ENCODE data around the gene ATXN1. TPM values are rescaled to one million over a fixed set of nuclear protein-coding genes. Genes with fewer than 3 reads are reported as not detected.

The ATXN1 gene
- total RNA-seq, 1 experiment from 2014 or later = 16.5 TPM

GRCh38 chr6:16493112-16493511 lies 268.1 kb downstream of the ATXN1 start:
- H3K27me3 Mint-ChIP-seq (ENCODE audit: insufficient read depth, unreplicated experiment) = no peaks in the 10 kb centered on the region
- no peak overlapping the region for H3K4me3 Mint-ChIP-seq (ENCODE audit: unreplicated experiment)
- POLR2A ChIA-PET = no interaction called here
- no peaks in the 10 kb centered on the region for H3K9me3 Mint-ChIP-seq (ENCODE audit: unreplicated experiment)
- no peak for DNase-seq (ENCODE audit: unreplicated experiment)
- intact Hi-C loops (cut with micrococcal nuclease) = no loop called here
- CTCF ChIA-PET = interaction anchor here (0.7 to 1.5 kb wide), 3 partner anchors 9 to 272 kb away, joined by 4 to 6 read pairs (median 6); no protein-coding TSS in a partner anchor
- no peak for TF ChIP-seq CTCF (IDR thresholded peaks at IDR 0.05; ENCODE audit: unreplicated experiment)
- no peak overlapping the region for H3K27ac Mint-ChIP-seq (ENCODE audit: low read depth, unreplicated experiment)
- H3K36me3 Mint-ChIP-seq (ENCODE audit: insufficient read depth, unreplicated experiment) = no peaks in the 10 kb centered on the region
- H3K4me1 Mint-ChIP-seq (ENCODE audit: insufficient read depth, unreplicated experiment) = peaks cover 15% of the 10 kb centered on the region
- BruUV-seq (replicated peaks) = no TSS peak

GRCh38 chr6:16491666-16492313 lies 269.5 kb downstream of the ATXN1 start:
- CTCF ChIA-PET = no interaction called here
- no peak overlapping the region for H3K27ac Mint-ChIP-seq (ENCODE audit: low read depth, unreplicated experiment)
- BruUV-seq (replicated peaks) = no TSS peak

DNA sequence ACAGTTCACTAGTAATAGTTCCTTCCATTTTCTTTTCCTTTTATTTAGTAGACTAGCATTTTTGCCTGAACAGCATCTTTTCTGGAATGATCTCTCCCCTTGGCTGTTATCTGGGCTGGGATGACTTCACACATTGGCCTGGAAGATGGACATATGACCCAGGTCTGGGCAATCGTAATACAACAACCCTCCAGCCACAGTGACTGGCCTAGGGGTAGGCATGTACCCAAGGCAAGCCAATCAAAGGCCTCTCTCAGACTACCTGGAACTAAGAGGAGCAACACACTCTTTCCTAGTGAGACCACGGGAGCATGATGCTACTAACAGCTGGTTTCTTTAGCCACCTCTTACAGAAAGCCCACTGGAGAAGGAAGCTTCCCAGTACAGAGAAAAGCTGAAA lies 270.6 kb downstream of the ATXN1 start:
- no peaks in the 10 kb centered on the region for H3K36me3 Mint-ChIP-seq (ENCODE audit: insufficient read depth, unreplicated experiment)
- H3K27me3 Mint-ChIP-seq (ENCODE audit: insufficient read depth, unreplicated experiment) = no peaks in the 10 kb centered on the region
- no peak for TF ChIP-seq CTCF (IDR thresholded peaks at IDR 0.05; ENCODE audit: unreplicated experiment)
- no peak overlapping the region for H3K27ac Mint-ChIP-seq (ENCODE audit: low read depth, unreplicated experiment)
- intact Hi-C loops (cut with micrococcal nuclease) = no loop called here
- BruUV-seq (replicated peaks) = no TSS peak
- no peak overlapping the region for H3K4me3 Mint-ChIP-seq (ENCODE audit: unreplicated experiment)
- ChIA-PET CTCF (interaction anchor here (0.6 to 1.4 kb wide), 3 partner anchors 20 to 883 kb away, joined by 3 to 4 read pairs (median 4); no protein-coding TSS in a partner anchor), POLR2A (no interaction called here)
- H3K9me3 Mint-ChIP-seq (ENCODE audit: unreplicated experiment) = no peaks in the 10 kb centered on the region
- no peak for DNase-seq (ENCODE audit: unreplicated experiment)
- peaks cover 8% of the 10 kb centered on the region for H3K4me1 Mint-ChIP-seq (ENCODE audit: insufficient read depth, unreplicated experiment)

More at GRCh38 chr6:16491666-16492313, 269.5 kb downstream of the ATXN1 start:
- TF ChIP-seq CTCF (IDR thresholded peaks at IDR 0.05; ENCODE audit: unreplicated experiment) = no peak
- no peaks in the 10 kb centered on the region for H3K36me3 Mint-ChIP-seq (ENCODE audit: insufficient read depth, unreplicated experiment)
- no peaks in the 10 kb centered on the region for H3K27me3 Mint-ChIP-seq (ENCODE audit: insufficient read depth, unreplicated experiment)
- H3K4me1 Mint-ChIP-seq (ENCODE audit: insufficient read depth, unreplicated experiment) = peaks cover 8% of the 10 kb centered on the region
- no peak overlapping the region for H3K4me3 Mint-ChIP-seq (ENCODE audit: unreplicated experiment)
- DNase-seq (ENCODE audit: unreplicated experiment) = no peak
- intact Hi-C loops (cut with micrococcal nuclease) = no loop called here
- no peaks in the 10 kb centered on the region for H3K9me3 Mint-ChIP-seq (ENCODE audit: unreplicated experiment)
- POLR2A ChIA-PET = no interaction called here

GRCh38 chr6:16488813-16489212 lies 272.4 kb downstream of the ATXN1 start:
- intact Hi-C loops (cut with micrococcal nuclease) = no loop called here
- no peak for DNase-seq (ENCODE audit: unreplicated experiment)
- no peak for TF ChIP-seq CTCF (IDR thresholded peaks at IDR 0.05; ENCODE audit: unreplicated experiment)
- H3K4me3 Mint-ChIP-seq (ENCODE audit: unreplicated experiment) = no peak overlapping the region
- H3K27ac Mint-ChIP-seq (ENCODE audit: low read depth, unreplicated experiment) = no peak overlapping the region
- H3K9me3 Mint-ChIP-seq (ENCODE audit: unreplicated experiment) = no peaks in the 10 kb centered on the region
- ChIA-PET CTCF (interaction anchor here (0.7 to 1.1 kb wide), 2 partner anchors 12 to 283 kb away, joined by 3 to 4 read pairs; no protein-coding TSS in a partner anchor), POLR2A (interaction anchor here (1.0 kb wide), 1 partner anchor 33 kb away, joined by 3 read pairs; no protein-coding TSS in a partner anchor)
- H3K4me1 Mint-ChIP-seq (ENCODE audit: insufficient read depth, unreplicated experiment) = peaks cover 8% of the 10 kb centered on the region
- H3K36me3 Mint-ChIP-seq (ENCODE audit: insufficient read depth, unreplicated experiment) = no peaks in the 10 kb centered on the region
- BruUV-seq (replicated peaks) = no TSS peak
- H3K27me3 Mint-ChIP-seq (ENCODE audit: insufficient read depth, unreplicated experiment) = no peaks in the 10 kb centered on the region
